GM19395 (cell line): Measurements from ENCODE around the gene RAB31.
"Not testable (repeated sequence)": the region's sequence is repeated elsewhere in the genome, so short reads cannot be mapped to it uniquely, and the experiment has no call there.

ENCODE experiments used
- ATAC-seq: cut with Tn5 transposase; IDR thresholded peaks from one replicate; pipeline ENCODE4 v1.9.1; 2021; ENCODE audit warnings: mild to moderate bottlenecking, moderate library complexity; ENCODE audit not compliant: unreplicated experiment

Gene RAB31

DNA sequence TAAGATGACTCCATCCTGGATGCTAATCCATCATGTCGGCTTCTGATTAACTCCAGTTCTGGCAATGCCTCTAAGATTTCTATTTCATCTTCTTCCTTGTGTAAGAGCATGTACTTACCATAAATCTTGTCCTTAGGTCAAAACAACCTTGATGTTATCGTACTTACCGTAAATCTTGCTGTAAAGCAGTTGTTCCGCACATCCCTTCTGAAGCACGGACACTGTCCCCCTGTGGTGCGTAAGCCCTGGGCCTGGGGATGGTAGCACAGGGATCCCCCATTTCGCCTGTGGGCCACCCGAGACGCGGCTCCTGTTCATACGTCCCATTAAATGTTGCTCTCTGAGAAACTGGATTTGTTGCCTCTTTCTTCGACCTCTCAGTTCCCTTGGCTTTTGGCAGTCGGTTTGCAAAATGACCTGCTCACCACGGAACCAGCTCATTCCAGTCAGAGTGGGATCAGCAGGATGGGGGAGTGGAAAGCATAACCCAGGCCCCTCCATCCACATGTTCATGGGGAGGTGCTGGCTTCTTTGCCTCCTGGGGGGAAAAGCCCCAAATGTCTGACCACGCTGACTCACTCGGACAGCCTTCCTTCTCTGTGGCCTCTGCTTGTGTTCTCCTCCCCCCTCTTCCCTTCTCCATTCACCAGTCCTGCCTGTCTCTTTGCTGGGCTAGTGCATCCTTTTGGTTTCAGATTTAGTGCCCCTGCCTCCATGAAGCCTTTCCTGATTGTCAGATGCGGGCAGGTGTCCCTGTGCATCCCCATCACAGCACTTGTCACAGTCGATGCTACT, 49.9 kb downstream of the RAB31 start:
- no peak for ATAC-seq

DNA sequence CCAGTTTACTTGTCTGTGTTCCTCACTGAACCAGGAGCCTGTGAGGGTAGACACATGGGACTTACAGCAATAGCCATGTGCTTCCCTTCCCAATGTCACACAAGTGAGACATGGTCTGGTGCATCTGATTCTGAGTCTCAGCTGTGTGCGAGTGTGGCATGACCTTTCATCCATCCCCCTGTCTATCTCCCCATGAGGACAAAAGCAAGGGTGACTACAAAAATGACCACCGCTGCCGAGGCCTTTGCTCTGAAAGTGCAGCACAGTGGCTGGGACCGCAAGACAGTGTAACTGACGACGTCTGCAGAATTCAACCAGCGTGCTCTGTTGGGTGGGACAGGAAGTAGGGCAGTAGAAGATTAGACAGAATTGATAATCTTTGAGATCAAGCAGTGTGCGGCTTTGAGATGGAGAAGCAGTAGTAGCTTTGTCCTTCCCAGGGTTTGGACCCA, 50.5 kb downstream of the RAB31 start:
- no peak for ATAC-seq

DNA sequence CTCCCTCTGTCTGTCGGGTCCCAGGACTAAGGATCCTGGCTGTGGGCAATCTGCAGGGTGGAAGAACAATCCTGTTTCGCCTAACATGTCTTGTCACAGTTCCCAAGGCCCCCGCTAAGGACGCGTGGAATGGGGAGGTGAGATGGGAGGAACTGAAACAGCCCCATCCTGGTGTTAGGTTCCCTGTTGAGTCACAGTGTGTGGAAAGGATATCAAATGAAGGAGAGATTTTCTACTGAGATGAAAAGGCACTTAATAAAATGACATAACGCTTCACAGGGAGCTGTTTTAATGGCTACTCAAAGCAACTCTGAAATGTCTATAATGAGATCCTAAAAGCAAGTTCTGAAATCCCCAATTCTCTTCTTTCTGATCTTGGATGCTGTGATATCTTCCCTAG, 52.5 kb downstream of the RAB31 start:
- ATAC-seq: no peak

DNA sequence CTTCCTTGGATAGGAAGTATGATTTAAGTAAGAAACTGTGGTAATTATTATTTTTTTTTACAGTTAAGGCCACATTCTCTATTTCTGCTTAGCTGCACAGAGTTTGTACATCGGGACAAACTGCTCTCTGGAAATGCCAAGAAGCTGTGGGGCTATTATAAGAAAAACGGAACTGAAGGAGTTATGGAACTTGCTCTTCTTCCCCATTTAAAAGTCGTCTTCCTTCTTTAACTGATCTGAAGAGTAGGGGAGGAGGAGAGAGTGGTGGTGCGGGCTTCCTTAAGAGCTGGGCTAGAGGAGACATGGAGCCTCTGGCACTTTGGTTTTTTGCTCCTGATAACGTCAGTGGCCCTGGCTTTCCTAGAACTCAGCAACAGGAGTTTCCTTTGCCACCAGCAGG, 54.4 kb downstream of the RAB31 start:
- no peak for ATAC-seq

DNA sequence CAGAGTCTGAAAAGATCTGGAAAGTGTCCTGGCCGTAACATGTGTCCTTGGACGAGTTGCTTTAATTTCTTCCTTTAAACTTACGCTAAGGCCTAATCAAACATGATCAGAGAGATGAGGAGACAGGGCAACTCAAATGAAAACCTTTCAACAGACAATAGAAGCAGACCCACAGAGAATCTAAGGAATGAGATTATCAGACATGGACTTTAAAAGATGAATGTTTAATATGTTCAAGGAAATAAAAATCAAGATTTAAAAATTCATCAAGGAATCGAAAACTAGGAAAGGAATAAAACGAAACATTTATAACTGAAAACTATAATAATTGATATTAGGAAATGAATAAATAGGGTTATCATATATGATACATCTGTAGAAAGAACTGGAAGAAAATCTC, 55.1 kb downstream of the RAB31 start:
- ATAC-seq: no peak

DNA sequence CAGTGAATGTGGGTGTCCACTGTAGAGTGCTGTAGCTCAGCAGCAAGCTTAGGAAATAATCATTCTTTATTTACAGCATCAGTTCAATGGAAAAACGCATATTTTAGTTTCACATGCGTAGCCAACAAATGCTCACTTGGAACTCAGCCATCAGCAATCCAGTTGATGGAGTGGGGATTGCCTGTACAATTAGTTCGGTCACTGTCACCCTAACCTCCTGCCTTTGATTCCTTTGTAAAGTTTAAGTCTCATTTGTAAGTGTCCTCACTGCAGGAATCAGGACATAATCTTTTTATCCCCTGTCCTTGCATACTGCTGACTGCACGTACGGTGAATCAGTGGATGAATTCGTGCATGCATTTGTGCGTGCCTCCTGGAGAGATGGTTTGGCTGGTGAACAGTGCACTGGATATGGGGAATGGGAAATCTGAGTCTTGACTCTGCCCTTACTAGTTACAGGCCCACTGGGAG, 55.9 kb downstream of the RAB31 start:
- ATAC-seq: no peak

DNA sequence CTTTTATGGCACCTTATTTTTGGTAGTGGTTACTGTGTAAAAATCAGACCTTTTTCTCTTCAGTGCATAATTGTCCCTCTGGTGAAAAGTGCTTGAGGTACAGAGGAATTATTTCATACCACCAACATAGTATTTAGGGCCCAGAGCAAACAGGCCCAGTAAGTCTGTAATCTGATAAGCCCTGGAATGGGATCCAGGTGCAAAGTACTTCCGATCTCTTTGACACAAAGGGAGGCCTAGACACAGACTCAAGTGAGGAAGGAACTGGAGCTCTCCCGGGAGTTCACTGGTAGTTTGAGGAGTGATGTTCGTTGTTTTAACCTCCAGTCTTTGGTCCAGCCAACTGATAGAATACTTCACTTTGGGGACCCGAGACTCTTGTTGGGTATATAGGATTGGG, 57.4 kb downstream of the RAB31 start:
- ATAC-seq: no peak

DNA sequence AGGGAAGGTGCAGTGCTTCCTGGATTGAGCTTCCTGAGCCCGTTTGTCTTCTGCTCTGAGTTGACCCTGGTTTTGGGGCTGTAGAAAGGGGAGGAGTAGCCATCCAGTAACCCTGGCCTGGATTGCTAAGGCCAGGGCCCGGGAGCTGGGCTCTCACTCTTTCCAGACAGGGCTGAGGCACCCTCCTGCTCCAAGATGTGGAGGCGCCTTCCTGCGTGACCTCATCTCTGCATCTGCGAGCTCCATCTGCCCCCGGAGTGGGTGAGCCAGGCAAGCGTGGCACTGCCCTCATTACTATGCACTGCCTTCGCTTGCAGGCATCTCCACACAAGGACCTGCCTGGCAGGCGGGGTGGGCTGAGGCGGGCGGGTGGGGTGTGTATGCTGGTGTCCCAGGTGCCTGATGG, 58.0 kb downstream of the RAB31 start:
- no peak for ATAC-seq

DNA sequence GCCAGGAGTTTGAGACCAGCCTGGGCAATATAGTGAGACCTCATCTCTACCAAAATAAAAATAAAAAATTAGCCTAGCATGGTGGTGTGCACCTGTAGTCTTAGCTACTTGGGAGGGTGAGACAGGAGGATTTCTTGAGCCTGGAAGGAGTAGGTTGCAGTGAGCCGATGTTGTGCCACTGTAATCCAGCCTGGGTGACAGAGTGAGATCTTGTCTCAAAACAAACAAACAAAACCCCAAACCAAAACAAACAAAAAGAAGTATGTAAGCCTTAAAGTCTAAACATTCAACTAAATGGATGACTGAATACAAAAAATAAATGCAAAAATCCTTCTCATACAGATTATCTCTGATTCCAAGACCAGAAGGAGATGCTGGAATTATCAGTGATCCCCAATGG, 58.6 kb downstream of the RAB31 start:
- no peak for ATAC-seq

DNA sequence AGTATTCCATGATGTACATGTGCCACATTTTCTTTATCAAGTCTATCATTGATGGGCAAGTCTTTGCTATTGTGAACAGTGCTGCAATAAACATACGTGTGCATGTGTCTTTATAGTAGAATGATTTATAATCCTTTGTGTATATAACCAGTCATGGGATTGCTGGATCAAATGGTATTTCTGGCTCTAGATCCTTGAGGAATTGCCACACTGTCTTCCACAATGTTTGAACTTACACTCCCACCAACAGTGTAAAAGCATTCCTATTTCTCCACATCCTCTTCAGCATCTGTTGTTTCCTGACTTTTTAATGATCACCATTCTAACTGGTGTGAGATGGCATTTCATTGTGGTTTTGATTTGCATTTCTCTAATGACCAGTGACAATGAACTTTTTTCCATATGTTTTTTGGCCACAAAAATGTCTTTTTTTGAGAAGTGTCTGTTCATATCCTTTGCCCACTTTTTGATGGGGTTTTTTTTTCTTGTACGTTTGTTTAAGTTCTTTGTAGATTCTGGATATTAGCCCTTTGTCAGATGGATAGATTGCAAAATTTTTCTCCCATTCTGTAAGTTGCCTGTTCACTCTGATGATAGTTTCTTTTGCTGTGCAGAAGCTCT, 60.1 kb downstream of the RAB31 start:
- ATAC-seq: not testable (repeated sequence)

DNA sequence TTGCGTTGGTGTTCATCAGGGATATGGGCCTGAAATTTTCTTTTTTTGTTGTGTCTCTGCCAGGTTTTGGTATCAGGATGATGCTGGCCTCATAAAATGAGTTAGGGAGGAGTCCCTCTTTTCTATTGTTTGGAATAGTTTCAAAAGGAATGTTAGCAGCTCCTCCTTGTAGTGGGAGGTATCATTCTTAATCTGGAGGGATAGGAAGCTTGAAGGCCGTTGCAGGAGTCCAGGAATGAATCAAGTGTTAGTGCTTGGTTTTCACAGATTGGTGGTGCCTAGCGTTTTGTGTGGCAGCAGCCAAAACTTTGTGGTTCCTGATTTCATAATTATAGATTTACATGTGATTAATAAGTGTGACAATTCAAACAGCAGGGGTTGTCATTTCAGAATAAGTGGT, 62.0 kb downstream of the RAB31 start:
- not testable (repeated sequence) for ATAC-seq

DNA sequence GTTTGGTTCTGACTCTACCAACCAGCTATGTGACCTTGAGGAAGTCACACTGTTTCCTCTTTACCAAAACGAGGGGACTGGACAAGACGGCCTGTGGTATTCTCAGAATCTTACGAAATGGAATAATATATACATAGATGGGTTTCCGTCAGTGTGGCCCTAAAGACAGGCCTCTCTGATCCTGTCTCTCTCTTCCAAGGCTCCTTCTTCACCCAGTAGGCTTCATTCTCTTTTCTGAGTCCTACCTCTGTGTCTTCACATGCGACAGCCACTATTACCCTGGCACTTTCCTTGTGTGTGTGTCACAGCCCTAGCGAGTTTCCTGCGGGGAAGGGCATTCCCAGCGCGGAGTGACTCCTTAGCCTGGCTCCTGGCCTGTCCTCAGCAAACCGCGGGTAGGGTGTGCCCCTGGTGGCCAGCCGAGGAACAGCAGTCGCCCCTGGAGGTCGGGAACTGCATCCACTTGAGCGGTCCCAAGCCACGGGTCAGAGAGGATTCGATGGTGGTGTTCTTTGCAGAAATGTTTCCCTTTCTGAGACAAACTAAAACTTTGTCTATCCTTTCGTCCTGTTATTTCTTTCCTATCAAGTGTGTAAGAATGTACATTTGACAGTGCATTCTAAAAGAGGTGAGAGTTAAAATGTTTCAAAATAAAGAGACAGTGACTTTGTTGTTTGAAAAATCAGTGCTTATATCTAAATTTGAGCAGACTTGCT, 63.3 kb downstream of the RAB31 start:
- peak; percentile 70 for ATAC-seq

DNA sequence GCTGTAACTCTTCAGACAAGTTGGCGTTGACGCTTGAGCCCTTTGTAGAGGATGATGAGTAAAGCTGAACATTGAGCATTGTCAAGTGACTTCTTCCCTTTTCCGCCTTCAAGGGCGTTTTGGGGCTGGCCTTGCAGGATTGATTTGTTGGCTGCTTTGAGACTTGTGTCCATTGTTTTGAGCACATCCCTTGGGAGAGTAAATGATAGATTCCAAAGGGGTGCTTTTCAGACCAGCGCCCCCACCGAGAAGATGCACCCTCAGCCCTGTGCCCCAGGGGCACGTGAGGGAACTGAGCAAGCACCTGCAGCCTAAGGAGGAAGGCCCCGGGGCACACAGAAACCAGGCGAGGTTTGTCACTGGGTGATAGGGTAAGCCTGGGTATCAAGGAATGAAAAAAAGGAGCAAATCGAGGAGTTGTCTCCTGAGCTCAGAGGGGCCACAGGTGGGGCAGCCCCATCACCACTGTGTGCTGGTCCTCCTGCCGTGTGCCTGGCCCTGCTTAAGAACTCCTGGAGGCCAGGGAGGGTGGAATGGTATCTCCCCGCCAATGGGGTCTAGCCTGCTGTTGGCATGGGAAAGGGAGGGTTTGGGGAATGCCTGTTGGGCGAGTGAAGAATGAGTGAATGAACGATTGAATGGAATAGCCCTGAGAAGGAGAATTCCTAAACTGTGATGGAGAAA, 64.0 kb downstream of the RAB31 start:
- ATAC-seq: no peak

DNA sequence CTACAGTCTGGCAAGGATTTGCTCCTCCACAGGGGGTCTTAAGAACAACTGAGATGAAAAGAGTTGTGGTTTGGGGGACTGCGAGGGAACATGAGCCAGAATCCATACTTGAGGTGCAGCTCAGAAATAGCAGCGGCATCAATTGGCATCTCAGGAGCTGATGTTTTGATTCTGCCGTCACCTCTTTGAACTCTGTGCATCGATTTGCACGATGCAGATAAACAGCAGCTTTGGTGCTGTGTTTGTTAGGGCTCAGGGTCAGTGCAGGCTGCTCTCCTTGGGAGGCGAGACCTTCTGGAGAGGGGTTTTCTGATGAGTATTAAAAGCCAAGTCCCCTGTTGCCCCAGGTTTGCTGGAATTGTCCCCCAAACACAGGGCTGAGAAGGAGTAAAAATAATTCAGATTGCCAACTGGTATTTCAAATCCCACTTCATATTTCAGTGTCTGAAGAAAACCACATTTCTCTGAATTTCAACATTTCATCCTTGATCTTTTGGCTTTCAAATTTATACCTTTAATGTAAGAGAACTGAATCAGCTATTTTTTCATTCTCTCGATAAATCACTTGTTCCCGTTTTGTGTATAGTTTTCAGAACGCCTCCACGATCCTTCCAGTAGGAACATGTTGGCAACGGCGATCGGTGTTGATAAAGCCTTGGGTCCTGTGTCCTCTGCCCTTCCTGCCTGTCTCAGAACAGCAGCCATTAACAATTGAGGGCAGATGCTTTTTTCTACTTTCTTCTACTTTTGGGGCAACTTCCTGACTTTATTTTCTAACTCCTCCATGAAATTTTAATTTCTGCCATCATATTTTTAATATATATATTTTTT, 65.0 kb downstream of the RAB31 start:
- no peak for ATAC-seq

DNA sequence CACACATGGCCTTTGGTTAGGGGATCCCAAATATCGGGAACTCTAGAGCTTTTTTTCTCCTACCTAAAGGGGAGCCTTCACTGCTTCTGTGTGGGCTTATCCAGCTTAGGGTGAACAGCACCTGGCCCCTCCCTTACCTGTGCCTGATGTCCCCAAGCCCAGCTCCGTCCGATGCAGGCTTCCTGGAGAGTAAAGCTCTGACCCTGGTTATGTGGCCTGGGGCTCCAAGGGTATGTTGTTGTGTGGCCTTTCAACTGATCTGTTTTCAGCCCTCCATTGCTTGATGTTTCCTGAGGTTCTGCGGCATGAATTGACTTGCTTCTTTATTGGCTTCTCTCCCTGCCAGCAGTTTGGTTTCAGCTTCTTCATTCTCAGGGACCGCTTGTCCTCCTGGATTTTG, 66.0 kb downstream of the RAB31 start:
- no peak for ATAC-seq

DNA sequence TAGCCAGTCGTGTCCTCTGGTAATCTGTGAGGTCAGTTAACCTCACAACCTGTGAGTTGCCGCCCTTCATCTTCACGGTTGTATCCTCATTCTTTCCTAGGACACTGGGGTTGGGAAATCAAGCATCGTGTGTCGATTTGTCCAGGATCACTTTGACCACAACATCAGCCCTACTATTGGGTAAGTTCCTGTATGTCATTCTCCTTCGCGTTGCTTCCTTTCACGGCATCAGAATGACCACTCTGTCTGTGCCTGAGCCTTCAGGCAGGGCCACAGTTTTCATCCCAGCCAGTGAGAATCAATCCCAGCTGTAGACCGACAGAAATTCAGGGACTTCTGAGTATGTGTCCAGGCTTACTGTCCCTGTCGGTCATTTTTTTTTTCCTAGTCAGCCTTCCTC, 67.1 kb downstream of the RAB31 start:
- no peak for ATAC-seq

DNA sequence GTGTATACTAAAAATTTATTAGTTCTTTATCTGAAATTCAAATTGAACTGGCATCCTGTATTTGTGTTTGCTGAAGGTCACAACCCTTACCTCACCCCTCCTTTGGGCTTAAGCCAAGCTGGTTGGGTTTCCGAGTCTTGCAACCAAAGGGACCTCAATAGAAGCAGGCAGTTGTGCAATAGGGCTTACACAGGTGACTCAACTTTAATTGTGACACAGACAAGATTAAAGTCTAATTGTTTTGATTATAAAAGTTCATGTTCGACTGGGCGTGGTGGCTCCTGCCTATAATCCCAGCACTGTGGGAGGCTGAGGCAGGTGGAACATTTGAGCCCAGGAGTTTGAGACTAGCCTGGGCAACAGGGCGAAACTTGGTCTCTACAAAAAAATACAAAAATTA, 71.5 kb downstream of the RAB31 start:
- ATAC-seq: no peak

DNA sequence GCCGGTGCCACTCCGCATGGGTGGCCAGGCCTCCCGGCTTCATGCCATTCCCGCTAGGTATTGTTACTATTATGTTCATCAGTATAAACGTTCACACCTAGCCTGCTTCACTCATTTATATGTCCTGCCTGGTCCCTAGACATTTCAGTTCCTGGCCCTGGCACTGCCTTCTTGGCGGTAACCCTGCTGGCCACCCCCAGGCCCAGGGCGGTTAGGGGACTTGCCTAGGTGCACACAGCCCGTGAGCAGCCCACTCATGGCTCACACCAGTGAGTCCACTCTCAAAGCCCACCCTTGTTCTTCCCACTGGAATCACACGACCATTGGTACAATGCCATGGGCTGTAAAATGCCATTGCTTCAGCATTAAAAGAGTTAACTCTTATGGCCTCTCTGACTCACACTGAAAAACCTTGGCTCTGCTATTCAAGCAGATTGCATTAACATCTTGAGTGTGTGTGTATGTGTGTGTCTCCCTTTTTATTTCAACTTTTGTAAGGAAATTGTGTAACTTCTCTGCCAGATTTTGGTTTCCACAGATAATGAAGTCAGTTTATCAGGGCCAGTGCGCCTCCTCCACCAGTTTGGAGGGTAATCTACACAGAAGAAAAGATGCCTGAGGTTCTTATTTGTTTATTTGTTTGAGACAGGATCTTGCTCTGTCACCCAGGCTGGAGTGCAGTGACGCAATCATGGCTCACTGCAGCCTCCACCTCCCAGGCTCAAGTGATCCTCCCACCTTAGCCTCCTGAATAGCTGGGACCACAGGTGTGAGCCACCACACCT, 74.2 kb downstream of the RAB31 start:
- ATAC-seq: no peak

DNA sequence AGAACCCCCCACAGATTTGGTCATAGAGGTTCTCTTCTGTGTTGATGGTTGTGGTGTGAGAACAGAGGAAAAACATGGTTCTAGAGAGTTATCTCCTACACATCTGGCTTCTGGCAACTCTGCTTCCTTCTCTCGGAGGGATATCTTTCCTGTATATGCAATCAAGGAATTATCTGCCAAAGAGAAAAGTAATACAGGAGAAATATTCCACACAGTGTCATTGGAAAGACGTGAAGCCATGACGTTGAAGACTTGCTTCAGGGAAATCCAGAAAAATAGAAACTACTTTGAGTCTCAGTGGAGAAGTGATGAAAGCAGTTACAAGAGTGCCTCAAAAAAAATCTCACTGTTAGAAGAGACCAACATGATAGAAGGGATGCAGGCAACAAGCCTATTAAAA, 78.5 kb downstream of the RAB31 start:
- no peak for ATAC-seq

DNA sequence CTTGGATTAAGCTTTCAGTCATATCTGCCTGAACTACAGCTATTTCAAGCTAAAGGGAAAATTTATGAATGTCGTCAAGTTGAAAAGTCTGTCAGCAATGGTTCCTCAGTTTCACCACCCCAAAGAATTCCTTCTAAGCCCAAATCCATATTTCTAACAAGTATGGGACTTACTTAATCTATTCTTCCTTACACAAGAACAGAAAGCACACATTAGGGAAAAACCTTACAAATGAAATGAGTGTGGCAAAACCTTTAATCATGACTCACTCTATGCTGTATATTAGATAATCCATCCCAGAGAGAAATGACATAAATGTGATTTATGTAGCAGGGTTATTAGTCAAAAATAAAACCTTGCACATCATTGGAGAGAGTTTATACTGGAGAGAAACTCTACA, 78.9 kb downstream of the RAB31 start:
- ATAC-seq: no peak
